ENCODE data around the gene DYSF.

DYSF gene

DNA sequence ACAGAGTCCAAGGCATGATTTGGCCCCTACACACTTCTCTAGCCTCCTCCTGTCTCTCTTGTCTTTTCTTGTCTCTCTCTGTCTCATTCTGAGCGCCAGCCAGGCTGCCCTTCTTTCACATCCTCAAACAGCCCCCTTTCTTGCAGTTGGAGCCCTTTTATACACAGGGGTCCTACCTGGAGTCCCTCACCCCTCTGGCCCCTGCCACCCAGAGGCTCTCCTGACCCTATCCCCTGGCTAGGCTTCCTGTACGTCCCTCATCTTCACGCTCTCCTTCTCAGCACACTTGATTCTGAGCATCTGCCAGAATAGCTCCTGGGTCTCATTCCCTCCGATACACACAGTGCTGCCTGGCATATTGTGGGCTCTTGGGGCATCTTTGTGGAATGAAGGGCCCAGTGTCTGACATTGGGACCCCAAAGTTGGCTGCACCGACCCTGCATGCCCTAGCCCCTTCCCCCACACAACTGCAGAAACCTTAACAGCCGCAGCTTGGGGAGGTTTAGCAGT is 261.9 kb downstream of the DYSF start:
- peaks cover 25% of the 10 kb centered on the region for H3K27me3 Mint-ChIP-seq (ENCODE audit: low read depth, poor library complexity)
- DNase-seq, result no peak
- no peaks in the 10 kb centered on the region for H3K4me1 Mint-ChIP-seq
- H3K36me3 Mint-ChIP-seq (ENCODE audit: low read depth), result no peaks in the 10 kb centered on the region
- no peaks in the 10 kb centered on the region for H3K9me3 Mint-ChIP-seq
- H3K27ac Mint-ChIP-seq, result no peak overlapping the region
- H3K4me3 Mint-ChIP-seq, result no peak overlapping the region
- TF ChIP-seq, protein P1, sequence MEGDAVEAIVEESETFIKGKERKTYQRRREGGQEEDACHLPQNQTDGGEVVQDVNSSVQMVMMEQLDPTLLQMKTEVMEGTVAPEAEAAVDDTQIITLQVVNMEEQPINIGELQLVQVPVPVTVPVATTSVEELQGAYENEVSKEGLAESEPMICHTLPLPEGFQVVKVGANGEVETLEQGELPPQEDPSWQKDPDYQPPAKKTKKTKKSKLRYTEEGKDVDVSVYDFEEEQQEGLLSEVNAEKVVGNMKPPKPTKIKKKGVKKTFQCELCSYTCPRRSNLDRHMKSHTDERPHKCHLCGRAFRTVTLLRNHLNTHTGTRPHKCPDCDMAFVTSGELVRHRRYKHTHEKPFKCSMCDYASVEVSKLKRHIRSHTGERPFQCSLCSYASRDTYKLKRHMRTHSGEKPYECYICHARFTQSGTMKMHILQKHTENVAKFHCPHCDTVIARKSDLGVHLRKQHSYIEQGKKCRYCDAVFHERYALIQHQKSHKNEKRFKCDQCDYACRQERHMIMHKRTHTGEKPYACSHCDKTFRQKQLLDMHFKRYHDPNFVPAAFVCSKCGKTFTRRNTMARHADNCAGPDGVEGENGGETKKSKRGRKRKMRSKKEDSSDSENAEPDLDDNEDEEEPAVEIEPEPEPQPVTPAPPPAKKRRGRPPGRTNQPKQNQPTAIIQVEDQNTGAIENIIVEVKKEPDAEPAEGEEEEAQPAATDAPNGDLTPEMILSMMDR (IDR thresholded peaks at IDR 0.05), result no peak

GRCh38 chr2:71715951-71716696 is 262.8 kb downstream of the DYSF start:
- TF ChIP-seq, protein P1 (IDR thresholded peaks at IDR 0.05), result no peak
- Mint-ChIP-seq H3K27me3 (ENCODE audit: low read depth, poor library complexity) (peaks cover 27% of the 10 kb centered on the region), H3K27ac (no peak overlapping the region), H3K4me3 (no peak overlapping the region), H3K4me1 (peaks cover 7% of the 10 kb centered on the region), H3K9me3 (no peaks in the 10 kb centered on the region), H3K36me3 (ENCODE audit: low read depth) (no peaks in the 10 kb centered on the region)
- DNase-seq, result no peak

DNA sequence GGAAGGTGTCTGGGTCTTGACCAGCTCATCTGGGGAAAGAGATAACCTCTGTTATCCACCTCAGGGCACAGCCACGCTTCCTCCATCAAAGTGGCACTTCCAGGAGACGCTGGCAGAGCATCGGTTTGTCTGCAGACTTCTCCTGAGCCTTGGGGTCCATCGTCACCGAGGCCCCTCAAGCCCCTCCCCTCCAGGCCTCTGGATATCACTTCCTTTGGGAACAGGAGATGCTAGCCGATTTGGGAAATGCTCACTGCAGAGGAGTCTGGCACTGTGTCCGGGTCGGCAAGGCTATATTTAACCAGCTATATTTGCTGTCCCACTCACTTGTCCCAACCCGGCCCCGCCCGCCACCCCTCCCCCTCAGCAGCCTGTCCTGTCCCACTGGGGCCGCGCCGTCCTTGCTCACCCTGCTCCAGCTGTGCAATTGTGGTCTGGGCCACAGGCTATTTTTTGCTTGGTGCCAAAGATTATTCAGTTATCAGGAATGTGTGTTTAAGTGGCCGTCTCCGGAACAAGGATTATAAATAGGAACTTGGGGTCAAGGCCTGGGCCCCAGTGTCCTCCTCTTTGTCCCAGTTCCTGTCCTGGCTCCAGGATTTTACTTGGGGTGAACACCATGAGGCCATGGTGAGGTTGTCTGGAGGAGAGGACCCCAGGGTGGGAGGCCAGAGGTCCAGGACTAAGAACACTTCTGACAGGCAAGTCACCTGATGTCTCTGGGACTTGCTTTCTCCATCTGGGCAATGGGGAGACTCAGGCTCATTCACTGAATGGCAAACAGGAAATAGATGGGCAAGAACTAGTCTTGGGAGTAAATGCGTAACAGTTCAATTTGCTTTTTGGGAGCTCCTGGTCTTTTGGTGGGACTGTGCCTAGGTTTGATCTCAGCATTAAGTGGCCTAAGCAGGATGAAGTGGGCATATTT is 263.6 kb downstream of the DYSF start:
- H3K4me3 Mint-ChIP-seq, result no peak overlapping the region
- peaks cover under 1% of the 10 kb centered on the region for H3K9me3 Mint-ChIP-seq
- TF ChIP-seq, protein P1 (IDR thresholded peaks at IDR 0.05), result no peak
- peaks cover 27% of the 10 kb centered on the region for H3K27me3 Mint-ChIP-seq (ENCODE audit: low read depth, poor library complexity)
- no peak overlapping the region for H3K27ac Mint-ChIP-seq
- H3K36me3 Mint-ChIP-seq (ENCODE audit: low read depth), result no peaks in the 10 kb centered on the region
- no peak for DNase-seq
- H3K4me1 Mint-ChIP-seq, result peaks cover 8% of the 10 kb centered on the region

DNA sequence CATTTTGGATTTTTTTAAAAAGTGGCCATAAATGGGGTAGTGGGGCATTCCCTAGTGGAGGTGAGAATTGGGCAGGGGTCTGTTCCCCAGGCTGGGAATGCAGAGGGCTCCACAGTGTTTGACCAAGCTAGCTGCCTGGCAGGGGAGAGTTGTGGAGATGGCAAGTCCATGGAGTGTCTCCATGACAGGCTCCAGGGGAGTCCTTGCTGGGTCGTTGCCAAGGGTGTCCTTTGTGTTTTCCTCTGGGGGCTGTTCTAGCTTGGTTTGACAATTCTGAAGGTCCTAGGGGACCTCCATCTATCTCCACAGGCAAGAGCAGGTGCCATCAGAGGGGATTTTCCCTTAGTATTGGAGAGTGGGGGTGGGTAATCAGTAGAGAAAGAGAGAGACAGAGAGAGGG is 265.3 kb downstream of the DYSF start:
- Mint-ChIP-seq H3K27ac (no peak overlapping the region), H3K4me3 (no peak overlapping the region), H3K36me3 (ENCODE audit: low read depth) (no peaks in the 10 kb centered on the region), H3K9me3 (peaks cover 14% of the 10 kb centered on the region), H3K27me3 (ENCODE audit: low read depth, poor library complexity) (peaks cover 28% of the 10 kb centered on the region), H3K4me1 (peaks cover 8% of the 10 kb centered on the region)
- TF ChIP-seq, protein P1 (IDR thresholded peaks at IDR 0.05), result no peak
- DNase-seq, result no peak

- H3K9me3 Mint-ChIP-seq, result peaks cover 14% of the 10 kb centered on the region
- peaks cover 30% of the 10 kb centered on the region for H3K27me3 Mint-ChIP-seq (ENCODE audit: low read depth, poor library complexity)
- TF ChIP-seq, protein P1 (IDR thresholded peaks at IDR 0.05), result no peak
- peaks cover 8% of the 10 kb centered on the region for H3K4me1 Mint-ChIP-seq
- DNase-seq, result no peak
- no peaks in the 10 kb centered on the region for H3K36me3 Mint-ChIP-seq (ENCODE audit: low read depth)
- no peak overlapping the region for H3K27ac Mint-ChIP-seq
- no peak overlapping the region for H3K4me3 Mint-ChIP-seq
Observed at GRCh38 chr2:71719520-71720282, 266.3 kb downstream of the DYSF start.
